GM23248 (cell line): Measurements from ENCODE around the gene DPP6.

Experiments used
- EZH2 ChIP-seq: fragments of 200-600 bp; sonication (generic); IDR thresholded peaks from 2 replicates; pipeline ENCODE4 v1.6.1; 2018; ENCODE audit warnings: antibody characterized with exemption, mild to moderate bottlenecking; ENCODE audit not compliant: insufficient read depth, poor library complexity, severe bottlenecking
- EZH2phosphoT487 ChIP-seq: fragments of 200-600 bp; sonication (generic); IDR thresholded peaks from 2 replicates; pipeline ENCODE4 v1.6.1; 2018; ENCODE audit warnings: antibody characterized with exemption, moderate library complexity, mild to moderate bottlenecking, low read depth; ENCODE audit not compliant: insufficient read depth

- TF ChIP-seq EZH2phosphoT487, result no peak
- TF ChIP-seq EZH2, result no peak
Observed at GRCh38 chr7:154425271-154425670, 373.1 kb downstream of the DPP6 start.
